Stomach (tissue), 9 donors: ENCODE results near the gene CARD10. TPM values are rescaled to one million over a fixed set of nuclear protein-coding genes. Genes with fewer than 3 reads are reported as not detected.

Experiments
- DNase-seq, 2 donors: peaks; one replicate each; pipeline versions ENCODE4 v3.0.0 to v3.0.0-alpha.2; 2013 to 2019
- H3K27ac ChIP-seq, 5 donors: fragments of 200-600 bp in 4 of 5; sonication (generic) in 4 of 5; one replicate each; pipeline ENCODE4 v1.5.1; 2013 to 2019; ENCODE audit warnings: mild to moderate bottlenecking in 1 of 5, moderate library complexity in 1 of 5
- H3K27me3 ChIP-seq, 3 donors: fragments of 200-600 bp; sonication (generic); one replicate each; pipeline ENCODE4 v1.5.1; 2017 to 2019; ENCODE audit warnings: mixed run types in 1 of 3
- H3K36me3 ChIP-seq, 4 donors: fragments of 200-600 bp; sonication (generic); 1 replicate in 3 of 4; 2 replicates in 1 of 4; pipeline ENCODE4 v1.5.1; 2016 to 2019
- H3K4me1 ChIP-seq, 4 donors: fragments of 200-600 bp; sonication (generic); one replicate each; pipeline ENCODE4 v1.5.1; 2016 to 2019
- H3K4me3 ChIP-seq, 4 donors: fragments of 200-600 bp; sonication (generic) in 3 of 4; one replicate each; pipeline ENCODE4 v1.5.1; 2016 to 2019; ENCODE audit warnings: mild to moderate bottlenecking in 1 of 4
- H3K9me3 ChIP-seq, 4 donors: fragments of 200-600 bp; sonication (generic); one replicate each; pipeline ENCODE4 v1.5.1; 2016 to 2019
- CTCF ChIP-seq, 7 experiments: fragments of 450-650 bp in 4 of 7; fragments of 200-600 bp in 3 of 7; sonication (generic) in 3 of 7; IDR thresholded peaks; one replicate each; pipeline ENCODE4 v1.5.1; 2016 to 2019; ENCODE audit warnings: antibody characterized with exemption in 7 of 7, control low read depth in 2 of 7, mild to moderate bottlenecking in 1 of 7
- EP300 ChIP-seq: sonication (generic); formaldehyde crosslinking; IDR thresholded peaks from one replicate; pipeline ENCODE4 v1.6.1; 2017; ENCODE audit warnings: antibody characterized with exemption
- POLR2A ChIP-seq, 4 donors: fragments of 450-650 bp; IDR thresholded peaks; one replicate each; pipeline ENCODE4 v1.6.1; 2016; ENCODE audit warnings: antibody characterized with exemption in 4 of 4, control low read depth in 2 of 4, mild to moderate bottlenecking in 1 of 4, moderate library complexity in 1 of 4
- POLR2AphosphoS5 ChIP-seq, 3 donors: sonication (generic); formaldehyde crosslinking; IDR thresholded peaks; one replicate each; pipeline ENCODE4 v1.6.1; 2016; ENCODE audit warnings: antibody characterized with exemption in 3 of 3
- WGBS, 5 donors: extraction: QIAGEN DNeasy Blood & Tissue Kit in 3 of 5; methylation state at CpG; one replicate each; pipeline versions ENCODE4 v1.1.5 to v1.1.7; 2013 to 2018; 5-methylcytosine and 5-hydroxymethylcytosine counted together
- intact Hi-C: fragments of 100-400 bp; cut with DNase I; formaldehyde crosslinking; loops from one replicate; pipeline ENCODE4 v1.15.1; 2023; ENCODE audit warnings: low total_unique reads
- polyA plus RNA-seq, 3 donors: library from polyadenylated mRNA; stranded (reverse); fragments of 200-250 nt; gene quantifications; one replicate each; pipeline ENCODE4 v1.2.3, GENCODE V29; 2013
- total RNA-seq, 5 donors: library from RNA; depleted of rRNA; stranded (reverse); fragments of >200 nt; gene quantifications; one replicate each; pipeline versions ENCODE4 v1.1.0 to v1.2.3, GENCODE V29; 2014 to 2016
- donor health status: healthy with polysubstance abuse.
- donor health status: Bipolar disorder and iron deficiency.
- donor health status: healthy.

The CARD10 gene
- total and polyA plus RNA-seq, 8 donors, result 5.5 to 120 (median 15.7) TPM

- H3K9me3 ChIP-seq, result peaks cover 0 to 13% (median 10%) of the 10 kb centered on the region in 4 donors
- intact Hi-C loops, result no loop called here
- no peaks in the 10 kb centered on the region for H3K4me1 ChIP-seq
- no peak for DNase-seq
- H3K27me3 ChIP-seq, result peaks cover 0 to 92% (median 10%) of the 10 kb centered on the region in 3 donors
- H3K36me3 ChIP-seq, result no peaks in the 10 kb centered on the region
- H3K4me3 ChIP-seq, result no peak overlapping the region
- WGBS, 5 donors, result 83 to 90% (median 85%) methylated on average over 7 of the region's 7 CpGs
- no peak overlapping the region for H3K27ac ChIP-seq
- TF ChIP-seq POLR2A (IDR thresholded peaks at IDR 0.05) (no peak), CTCF (IDR thresholded peaks at IDR 0.05) (no peak), POLR2AphosphoS5 (IDR thresholded peaks at IDR 0.05) (no peak), EP300 (no peak)
Measured at GRCh38 chr22:37443086-37443485, 76.1 kb downstream of the CARD10 start.

- 73 to 88% (median 77%) methylated on average over 2 of the region's 2 CpGs for WGBS, 5 donors
- H3K9me3 ChIP-seq, result peaks cover 0 to 13% (median 10%) of the 10 kb centered on the region in 4 donors
- no peaks in the 10 kb centered on the region for H3K4me1 ChIP-seq
- H3K27me3 ChIP-seq, result peaks cover 0 to 92% (median 9%) of the 10 kb centered on the region in 3 donors
- intact Hi-C loops, result no loop called here
- no peak overlapping the region for H3K4me3 ChIP-seq
- no peaks in the 10 kb centered on the region for H3K36me3 ChIP-seq
- no peak for TF ChIP-seq POLR2A (IDR thresholded peaks at IDR 0.05)
- TF ChIP-seq CTCF (IDR thresholded peaks at IDR 0.05), result no peak
- no peak for TF ChIP-seq POLR2AphosphoS5 (IDR thresholded peaks at IDR 0.05)
- no peak for TF ChIP-seq EP300
- H3K27ac ChIP-seq, result no peak overlapping the region
- DNase-seq, result no peak
Measured at GRCh38 chr22:37442537-37442936, 76.7 kb downstream of the CARD10 start.

- no peak overlapping the region for H3K27ac ChIP-seq
- no peaks in the 10 kb centered on the region for H3K36me3 ChIP-seq
- TF ChIP-seq POLR2AphosphoS5 (IDR thresholded peaks at IDR 0.05) (no peak), EP300 (no peak), POLR2A (IDR thresholded peaks at IDR 0.05) (no peak), CTCF (IDR thresholded peaks at IDR 0.05) (no peak)
- intact Hi-C loops, result no loop called here
- H3K4me3 ChIP-seq, result no peak overlapping the region
- peaks cover 0 to 91% (median 5%) of the 10 kb centered on the region in 3 donors for H3K27me3 ChIP-seq
- WGBS, 5 donors, result 56 to 67% (median 57%) methylated on average over 8 of the region's 8 CpGs
- H3K4me1 ChIP-seq, result no peaks in the 10 kb centered on the region
- H3K9me3 ChIP-seq, result peaks cover 0 to 13% (median 10%) of the 10 kb centered on the region in 4 donors
- DNase-seq, result no peak
Measured at GRCh38 chr22:37442135-37442534, 77.1 kb downstream of the CARD10 start.

- Histone ChIP-seq H3K36me3 (no peaks in the 10 kb centered on the region), H3K27ac (no peak overlapping the region), H3K4me3 (no peak overlapping the region), H3K9me3 (peaks cover 0 to 13% (median 10%) of the 10 kb centered on the region in 4 donors), H3K27me3 (peaks cover 0 to 90% (median 0%) of the 10 kb centered on the region in 3 donors), H3K4me1 (no peaks in the 10 kb centered on the region)
- intact Hi-C loops, result no loop called here
- no peak for TF ChIP-seq POLR2AphosphoS5 (IDR thresholded peaks at IDR 0.05)
- no peak for TF ChIP-seq POLR2A (IDR thresholded peaks at IDR 0.05)
- no peak for TF ChIP-seq EP300
- no peak for TF ChIP-seq CTCF (IDR thresholded peaks at IDR 0.05)
- DNase-seq, result no peak
- WGBS, 5 donors, result 80 to 94% (median 85%) methylated on average over 4 of the region's 4 CpGs
Measured at GRCh38 chr22:37440875-37441274, 78.3 kb downstream of the CARD10 start.

Other genes with a start within 250 kb of the CARD10 start
- gene CYTH4, start 236.9 kb downstream of the CARD10 start, total RNA-seq, result 10 to 100 TPM in 2 of 5 donors, 1 to 10 TPM in 2, not detected in 1; 4.2 to 77.0 (median 12.5) TPM
- 1 to 10 TPM; 1.9 to 6.0 (median 5.0) TPM for gene CYTH4, start 236.9 kb downstream of the CARD10 start, polyA plus RNA-seq
- gene ELFN2, start 91.9 kb downstream of the CARD10 start, total RNA-seq, result under 1 TPM in 2 of 5 donors, not detected in 3; 0.18 to 0.89 TPM
- under 1 TPM in 1 of 3 donors, not detected in 2; 0.03 TPM for gene ELFN2, start 91.9 kb downstream of the CARD10 start, polyA plus RNA-seq
- gene MFNG, start 33.0 kb downstream of the CARD10 start, total RNA-seq, result 10 to 100 TPM in 3 of 5 donors, 1 to 10 TPM in 2; 1.7 to 86.4 (median 11.2) TPM
- gene MFNG, start 33.0 kb downstream of the CARD10 start, polyA plus RNA-seq, result 10 to 100 TPM in 1 of 3 donors, 1 to 10 TPM in 2; 3.8 to 10.2 (median 6.7) TPM
- gene CDC42EP1, start 41.1 kb upstream of the CARD10 start, total RNA-seq, result 100 to 1,000 TPM in 2 of 5 donors, 10 to 100 TPM in 3; 28.6 to 195 (median 66.3) TPM
- gene CDC42EP1, start 41.1 kb upstream of the CARD10 start, polyA plus RNA-seq, result 100 to 1,000 TPM in 1 of 3 donors, 10 to 100 TPM in 2; 70.2 to 112 (median 90.1) TPM
- 1 to 10 TPM in 1 of 5 donors, not detected in 4; 4.2 TPM for gene LGALS2, start 60.7 kb upstream of the CARD10 start, total RNA-seq
- gene LGALS2, start 60.7 kb upstream of the CARD10 start, polyA plus RNA-seq, result 1 to 10 TPM; 4.1 to 7.1 (median 5.0) TPM
- 10 to 100 TPM; 39.5 to 87.9 (median 55.6) TPM for gene GGA1, start 89.4 kb upstream of the CARD10 start, total RNA-seq
- 10 to 100 TPM; 30.3 to 43.6 (median 34.1) TPM for gene GGA1, start 89.4 kb upstream of the CARD10 start, polyA plus RNA-seq
- 100 to 1,000 TPM in 1 of 5 donors, 10 to 100 TPM in 1, 1 to 10 TPM in 2, not detected in 1; 1.6 to 135 (median 7.3) TPM for gene SH3BP1, start 120.3 kb upstream of the CARD10 start, total RNA-seq
- gene SH3BP1, start 120.3 kb upstream of the CARD10 start, polyA plus RNA-seq, result 10 to 100 TPM in 1 of 3 donors, 1 to 10 TPM in 2; 8.7 to 12.8 (median 9.5) TPM
- gene PDXP, start 139.3 kb upstream of the CARD10 start, total RNA-seq, result 10 to 100 TPM in 1 of 5 donors, 1 to 10 TPM in 4; 2.9 to 72.1 (median 5.4) TPM
- gene PDXP, start 139.3 kb upstream of the CARD10 start, polyA plus RNA-seq, result 10 to 100 TPM in 1 of 3 donors, 1 to 10 TPM in 2; 6.4 to 11.8 (median 8.1) TPM
- gene LGALS1, start 156.2 kb upstream of the CARD10 start, total RNA-seq, result 100 to 1,000 TPM; 235 to 490 (median 312) TPM
- gene LGALS1, start 156.2 kb upstream of the CARD10 start, polyA plus RNA-seq, result 1,000 to 10,000 TPM in 1 of 3 donors, 100 to 1,000 TPM in 2; 596 to 1,435 (median 703) TPM
- 10 to 100 TPM in 4 of 5 donors, 1 to 10 TPM in 1; 9.3 to 64.6 (median 41.5) TPM for gene NOL12, start 166.9 kb upstream of the CARD10 start, total RNA-seq
- 10 to 100 TPM; 26.6 to 35.4 (median 35.2) TPM for gene NOL12, start 166.9 kb upstream of the CARD10 start, polyA plus RNA-seq
- 100 to 1,000 TPM in 2 of 5 donors, 10 to 100 TPM in 3; 70.0 to 355 (median 90.6) TPM for gene TRIOBP, start 177.6 kb upstream of the CARD10 start, total RNA-seq
- 10 to 100 TPM; 30.6 to 87.8 (median 70.2) TPM for gene TRIOBP, start 177.6 kb upstream of the CARD10 start, polyA plus RNA-seq